Cardiac fibroblast (primary cell): ENCODE data around the gene KAZALD1.

Experiments used
- DNase-seq, 2 donors: peaks; one replicate each; pipeline versions ENCODE4 v3.0.0 to v3.0.0-alpha.2; 2010; ENCODE audit warnings: low read depth in 2 of 2
- H3K4me3 ChIP-seq, 2 donors: replicated peaks in 1 of 2; 1 replicate in 1 of 2; 2 replicates in 1 of 2; pipeline ENCODE4 v1.5.1; 2011; ENCODE audit warnings: low read depth in 2 of 2, low read length in 2 of 2, mild to moderate bottlenecking in 2 of 2, moderate library complexity in 1 of 2
- CTCF ChIP-seq: IDR thresholded peaks from one replicate; pipeline ENCODE4 v1.5.1; 2011; ENCODE audit warnings: low read depth, mild to moderate bottlenecking, low read length, inconsistent platforms

The KAZALD1 gene

GRCh38 chr10:101021692-101022251 lies 40.0 kb upstream of the KAZALD1 start:
- no peak overlapping the region for H3K4me3 ChIP-seq
- no peak for TF ChIP-seq CTCF
- no peak for DNase-seq

GRCh38 chr10:101022967-101023705 lies 38.7 kb upstream of the KAZALD1 start:
- no peak for DNase-seq
- no peak for TF ChIP-seq CTCF
- H3K4me3 ChIP-seq = no peak overlapping the region

GRCh38 chr10:101027106-101027720 lies 34.6 kb upstream of the KAZALD1 start:
- H3K4me3 ChIP-seq = no peak overlapping the region
- no peak for DNase-seq
- no peak for TF ChIP-seq CTCF

GRCh38 chr10:101028446-101029337 lies 33.1 kb upstream of the KAZALD1 start:
- H3K4me3 ChIP-seq = no peak overlapping the region
- no peak for TF ChIP-seq CTCF
- DNase-seq = no peak

- no peak for DNase-seq
- TF ChIP-seq CTCF = peak; percentile 17
- no peak overlapping the region for H3K4me3 ChIP-seq
Observed at GRCh38 chr10:101029520-101030295, 32.1 kb upstream of the KAZALD1 start.

- peak overlapping the region; percentile 61 to 77 for H3K4me3 ChIP-seq
- no peak for TF ChIP-seq CTCF
- no peak for DNase-seq
Observed at GRCh38 chr10:101030496-101031127, 31.2 kb upstream of the KAZALD1 start.
